K562 (cell line): Measurements from ENCODE around the gene NUP62. TPM values are rescaled to one million over a fixed set of nuclear protein-coding genes. Genes with fewer than 3 reads are reported as not detected.

ENCODE experiments used
- ATAC-seq: fragments of 200-7000 bp; cut with Tn5 transposase; 3 replicates; pipeline ENCODE4 v1.9.1; 2020; ENCODE audit warnings: moderate library complexity
- BruUV-seq: library from RNA; stranded (reverse); fragments of 400-500 nt; replicated peaks from 2 replicates; lab custom pipeline; 2021; lab: Mats Ljungman, UMichigan
- CTCF ChIA-PET: fragments of 300-600 bp; formaldehyde crosslinking; extraction: SDS; loops from one replicate; lab custom pipeline; 2021; ENCODE audit warnings: low intra/inter-chr PET ratio; lab: Yijun Ruan, JAX
- POLR2A ChIA-PET: fragments of 300-600, 350-650 bp; sonication (Branson Sonifier 250); formaldehyde crosslinking; extraction: SDS; loops from one replicate; lab custom pipeline; 2021; ENCODE audit warnings: antibody characterized with exemption, inconsistent platforms; lab: Yijun Ruan, JAX
- DNase-seq, 4 experiments: peaks; one replicate each; pipeline versions ENCODE4 v3.0.0 to v3.0.0-alpha.2; 2011 to 2018; ENCODE audit warnings: low spot score in 3 of 4, mixed read lengths in 3 of 4; ENCODE audit errors: extremely low read depth in 1 of 4
- FAIRE-seq: peaks from 2 replicates; lab custom pipeline; 2011; peaks lifted over from hg19 to GRCh38; lab: Jason Lieb, UNC
- H2AFZ ChIP-seq: 2 replicates; pipeline ENCODE4 v1.6.0; 2011; ENCODE audit warnings: low read depth, low read length, control low read depth, inconsistent platforms
- H3K27ac ChIP-seq: fragments of 200-600 bp; 3 replicates; pipeline ENCODE4 v1.8.0; 2011; ENCODE audit warnings: low read depth, mild to moderate bottlenecking, control low read depth, inconsistent platforms, low read length, moderate library complexity, mixed read lengths; ENCODE audit errors: extremely low read depth
- H3K27me3 ChIP-seq, 2 experiments: fragments of 300-600 bp in 1 of 2; 2 replicates in 1 of 2; 3 replicates in 1 of 2; pipeline versions ENCODE4 v1.6.0 to v1.8.0; 2011; ENCODE audit warnings: inconsistent platforms in 2 of 2, low read length in 2 of 2, mild to moderate bottlenecking in 1 of 2, mixed read lengths in 1 of 2, moderate library complexity in 1 of 2; ENCODE audit not compliant: control insufficient read depth in 2 of 2, insufficient read depth in 2 of 2
- H3K36me3 ChIP-seq: fragments of 300-600 bp; 3 replicates; pipeline ENCODE4 v1.8.0; 2011; ENCODE audit warnings: mild to moderate bottlenecking, low read length, inconsistent platforms; ENCODE audit not compliant: control insufficient read depth, insufficient read depth
- H3K4me1 ChIP-seq, 2 experiments: fragments of 200-600 bp in 1 of 2; replicated peaks in 1 of 2; 2 replicates in 1 of 2; 3 replicates in 1 of 2; pipeline versions ENCODE4 v1.5.1 to v1.8.0; 2011; ENCODE audit warnings: inconsistent platforms in 2 of 2, low read length in 2 of 2, mild to moderate bottlenecking in 1 of 2, mixed read lengths in 1 of 2, moderate library complexity in 1 of 2; ENCODE audit not compliant: control insufficient read depth in 2 of 2, insufficient read depth in 2 of 2
- H3K4me2 ChIP-seq: 2 replicates; pipeline ENCODE4 v1.6.1; 2011; ENCODE audit warnings: low read length, control low read depth, inconsistent platforms, mixed read lengths; ENCODE audit not compliant: insufficient read depth
- H3K4me3 ChIP-seq: fragments of 200-600 bp; sonication (generic), shearing (Covaris generic); 2 replicates; pipeline ENCODE4 v1.5.1; 2016; ENCODE audit warnings: control low read depth, inconsistent platforms
- H3K79me2 ChIP-seq: fragments of 200-600 bp; 3 replicates; pipeline ENCODE4 v1.8.0; 2011; ENCODE audit warnings: low read length, inconsistent platforms; ENCODE audit not compliant: control insufficient read depth, insufficient read depth
- H3K9ac ChIP-seq, 2 experiments: 2 replicates each; pipeline versions ENCODE4 v1.6.0 to v1.6.1; 2011; ENCODE audit warnings: low read depth in 2 of 2, low read length in 2 of 2, control low read depth in 1 of 2, inconsistent platforms in 1 of 2, mild to moderate bottlenecking in 1 of 2, mixed read lengths in 1 of 2; ENCODE audit not compliant: insufficient read depth in 1 of 2
- H3K9me1 ChIP-seq: one replicate; pipeline ENCODE4 v1.6.0; 2011; ENCODE audit warnings: inconsistent platforms, mild to moderate bottlenecking, low read length, moderate library complexity; ENCODE audit not compliant: control insufficient read depth, insufficient read depth
- H3K9me3 ChIP-seq: replicated peaks from 2 replicates; pipeline ENCODE4 v1.5.1; 2011; ENCODE audit warnings: low read depth, low read length, inconsistent platforms; ENCODE audit not compliant: control insufficient read depth, insufficient read depth
- H4K20me1 ChIP-seq: replicated peaks from 2 replicates; pipeline ENCODE4 v1.6.1; 2011; ENCODE audit warnings: low read length, inconsistent platforms, mixed read lengths; ENCODE audit not compliant: control insufficient read depth, insufficient read depth
- ARID3A ChIP-seq: IDR thresholded peaks from 2 replicates; pipeline ENCODE4 v1.6.1; 2012; ENCODE audit warnings: low read depth, low read length, improper control_type of control experiment, borderline replicate concordance
- BCOR ChIP-seq: fragments of 450-650 bp; IDR thresholded peaks from 2 replicates; pipeline ENCODE4 v1.6.1; 2016
- CAMTA2 ChIP-seq: fragments of 250-450 bp; sonication (Bioruptor Pico); conservative IDR thresholded peaks from 2 replicates; pipeline ENCODE4 v1.5.1; 2022
- IRF9 ChIP-seq: fragments of 450-650 bp; IDR thresholded peaks from 2 replicates; pipeline ENCODE4 v1.6.1; 2016; ENCODE audit warnings: missing biosample characterization, missing genetic modification characterization
- KDM1A ChIP-seq, 2 experiments: fragments of 450-650 bp; IDR thresholded peaks; 2 replicates each; pipeline ENCODE4 v1.6.1; 2016; ENCODE audit warnings: mild to moderate bottlenecking in 2 of 2
- NEUROD1 ChIP-seq: fragments of 150-350 bp; IDR thresholded peaks from 2 replicates; pipeline ENCODE4 v1.6.1; 2014; ENCODE audit warnings: borderline replicate concordance, low read length, low read depth; ENCODE audit not compliant: partially characterized antibody
- RCOR1 ChIP-seq, 2 experiments: IDR thresholded peaks; 2 replicates each; pipeline ENCODE4 v1.6.1; 2012; ENCODE audit warnings: low read depth in 2 of 2, low read length in 2 of 2, borderline replicate concordance in 1 of 2, improper control_type of control experiment in 1 of 2
- SMARCA5 ChIP-seq: fragments of 450-650 bp; IDR thresholded peaks from 2 replicates; pipeline ENCODE4 v1.6.1; 2016
- STAT5A ChIP-seq: IDR thresholded peaks from 2 replicates; pipeline ENCODE4 v1.6.1; 2012; ENCODE audit warnings: low read length, inconsistent platforms, borderline replicate concordance
- TEAD1 ChIP-seq, 2 experiments: fragments of 450-650 bp in 1 of 2; sonication (generic) in 1 of 2; formaldehyde crosslinking; IDR thresholded peaks; 2 replicates each; pipeline versions ENCODE4 v1.4.0 to v1.8.0; 2020 to 2022; ENCODE audit warnings: mild to moderate bottlenecking in 2 of 2, missing genetic modification reagents in 1 of 2
- U2AF1 ChIP-seq: fragments of 200-400 bp; formaldehyde crosslinking; optimal IDR thresholded peaks from 2 replicates; pipeline ENCODE3; 2017; ENCODE audit warnings: mild to moderate bottlenecking, low read depth, low read length, moderate library complexity
- XRCC5 ChIP-seq: fragments of 200-400 bp; formaldehyde crosslinking; IDR thresholded peaks from 2 replicates; pipeline ENCODE4 v1.6.1; 2017; ENCODE audit warnings: low read depth, mild to moderate bottlenecking, low read length
- ZFP36 ChIP-seq: fragments of 150-350 bp; IDR thresholded peaks from 2 replicates; pipeline ENCODE4 v1.6.1; 2018; ENCODE audit warnings: low read length, low read depth; ENCODE audit not compliant: partially characterized antibody
- ZNF436 ChIP-seq: fragments of 250-450, 450-650 bp; sonication (Bioruptor Pico); formaldehyde crosslinking; IDR thresholded peaks from 2 replicates; pipeline ENCODE4 v1.7.0; 2020; ENCODE audit warnings: mild to moderate bottlenecking
- ZSCAN32 ChIP-seq: fragments of 450-650 bp; formaldehyde crosslinking; IDR thresholded peaks from 2 replicates; pipeline ENCODE4 v1.4.0; 2020; ENCODE audit warnings: mild to moderate bottlenecking, moderate library complexity
- WGBS: fragments of 100-300 bp; shearing (Covaris generic); methylation state at CpG from one replicate; pipeline ENCODE4 v1.1.6; 2016; ENCODE audit warnings: low coverage, mixed read lengths; ENCODE audit not compliant: insufficient coverage; ENCODE audit errors: missing lambda C conversion rate; 5-methylcytosine and 5-hydroxymethylcytosine counted together
- in situ Hi-C: fragments of 300-500 bp; cut with MboI; formaldehyde crosslinking; loops from 4 replicates; pipeline ENCODE4 v1.15.0; 2018; ENCODE audit warnings: inconsistent platforms, mixed read lengths
- intact Hi-C: fragments of 100-400 bp; cut with micrococcal nuclease; formaldehyde crosslinking; loops from 2 replicates; pipeline ENCODE4 v1.14.2; 2022
- polyA plus RNA-seq, 8 experiments: library from polyadenylated mRNA; depleted of rRNA in 4 of 8; stranded (reverse) in 5 of 8; unstranded in 3 of 8; fragments of >200 nt; fragmentation: Nextera tagmentation in 2 of 8; fragmentation: Illumina TruSeq in 1 of 8; extraction: Ambion mirVana in 2 of 8; extraction: Trizol in 1 of 8; gene quantifications; 2 replicates each; pipeline versions ENCODE4 v1.2.1 to v1.2.3, GENCODE V29; 2011 to 2014; ENCODE audit warnings: inconsistent platforms in 1 of 8, missing spikeins in 1 of 8
- total RNA-seq, 7 experiments: library from RNA; depleted of rRNA in 6 of 7; stranded (reverse); fragments of >200 nt in 6 of 7; fragmentation: Illumina TruSeq in 2 of 7; extraction: Trizol in 2 of 7; gene quantifications; 2 replicates each; pipeline versions ENCODE4 v1.2.1 to v1.2.3, GENCODE V29; 2011 to 2021; ENCODE audit warnings: low replicate concordance in 1 of 7

NUP62 gene
- total and polyA plus RNA-seq, 9 of the 15 experiments (the other 6 are each of a cell fraction or from before 2014, with no cell fraction given) = 16.9 to 109 (median 66.0) TPM

GRCh38 chr19:49892716-49893115 is 36.6 kb downstream of the NUP62 start:
- BruUV-seq = no TSS peak
- TF ChIP-seq TEAD1 (CRISPR knock-in tag; IDR thresholded peaks at IDR 0.05) (no peak), SMARCA5 (peak; percentile 83), KDM1A (IDR thresholded peaks at IDR 0.05) (peak in 1 of 2 experiments; percentile 46; a peak in 1 of 4 replicates), ARID3A (no peak), RCOR1 (IDR thresholded peaks at IDR 0.05; ENCODE audit: borderline replicate concordance in 1 of 2, low read depth in 2 of 2, low read length in 2 of 2) (peak in 1 of 2 experiments; percentile 54; a peak in 1 of 4 replicates), U2AF1 (no peak), CAMTA2 (CRISPR knock-in tag) (no peak), ZFP36 (peak; percentile 98), BCOR (peak; percentile 83), ZSCAN32 (CRISPR knock-in tag) (no peak), ZNF436 (CRISPR knock-in tag) (peak; percentile 66; the same call in 1 of the 2 replicates), STAT5A (no peak), NEUROD1 (no peak), IRF9 (tag) (no peak), XRCC5 (no peak)
- H3K36me3 ChIP-seq = no peaks in the 10 kb centered on the region
- H3K27me3 ChIP-seq = peaks cover 2 to 14% of the 10 kb centered on the region in 2 experiments; a peak in 3 of 5 replicates
- in situ Hi-C loops (loop anchor here (5.0 kb wide), 1 partner anchor 90 kb away; no protein-coding TSS in a partner anchor), intact Hi-C loops (no loop called here)
- H3K4me2 ChIP-seq = no peak overlapping the region
- FAIRE-seq (no peak), ATAC-seq (no peak), DNase-seq (no peak)
- peaks cover 12 to 59% of the 10 kb centered on the region in 2 experiments for H3K4me1 ChIP-seq
- H3K9ac ChIP-seq = no peak overlapping the region
- H3K4me3 ChIP-seq = no peak overlapping the region
- no peak overlapping the region for H2AFZ ChIP-seq
- no peaks in the 10 kb centered on the region for H3K9me3 ChIP-seq
- no peak overlapping the region for H3K27ac ChIP-seq
- WGBS = 46% methylated on average over 1 of the region's 1 CpG
- no peaks in the 10 kb centered on the region for H3K79me2 ChIP-seq
- POLR2A ChIA-PET = interaction anchor here (0.7 to 0.9 kb wide), 2 partner anchors 24 to 36 kb away, joined by 3 read pairs; no protein-coding TSS in a partner anchor
- H4K20me1 ChIP-seq = peaks cover 3% of the 10 kb centered on the region; the same call in 1 of the 2 replicates
- peaks cover 7% of the 10 kb centered on the region for H3K9me1 ChIP-seq
- CTCF ChIA-PET = no interaction called here
